SK-N-MC (cell line): ENCODE measurements around the gene MRGPRD.
A peak's percentile ranks its signal among the peaks of the same experiment; 100 is the strongest.

Experiments
- DNase-seq: peaks from one replicate; pipeline ENCODE4 v3.0.0-alpha.2; 2011; ENCODE audit warnings: low read depth, low spot score
- H3K27ac ChIP-seq: fragments of 200-600 bp; sonication (generic); 2 replicates; pipeline ENCODE4 v1.5.1; 2016; ENCODE audit warnings: mixed run types
- H3K36me3 ChIP-seq: fragments of 200-600 bp; sonication (generic); 2 replicates; pipeline ENCODE4 v1.6.1; 2017; ENCODE audit warnings: antibody characterized with exemption, low read length, mixed read lengths; ENCODE audit not compliant: insufficient read depth
- H3K4me3 ChIP-seq: fragments of 200-600 bp; sonication (generic); 2 replicates; pipeline ENCODE4 v1.5.1; 2016
- H3K9ac ChIP-seq: fragments of 200-600 bp; sonication (generic); 2 replicates; pipeline ENCODE4 v1.8.0; 2017; ENCODE audit warnings: mixed run types, mixed read lengths; ENCODE audit not compliant: insufficient read length
- H3K9me3 ChIP-seq: fragments of 200-600 bp; sonication (generic); 2 replicates; pipeline ENCODE4 v1.6.1; 2017; ENCODE audit warnings: low read depth, mild to moderate bottlenecking, antibody characterized with exemption, low read length, moderate library complexity, mixed read lengths
- EZH2 ChIP-seq: fragments of 200-600 bp; sonication (generic); IDR thresholded peaks from one replicate; pipeline ENCODE4 v1.6.1; 2017; ENCODE audit warnings: antibody characterized with exemption
- FOXP2 ChIP-seq: optimal IDR thresholded peaks from 2 replicates; pipeline ENCODE3; 2011; ENCODE audit warnings: mild to moderate bottlenecking, moderate library complexity; ENCODE audit not compliant: insufficient read depth; ENCODE audit errors: extremely low read length, control extremely low read depth
- POLR2AphosphoS5 ChIP-seq: IDR thresholded peaks from 2 replicates; pipeline ENCODE4 v1.6.1; 2012; ENCODE audit warnings: mild to moderate bottlenecking, low read depth, low read length, borderline replicate concordance

Gene MRGPRD

DNA sequence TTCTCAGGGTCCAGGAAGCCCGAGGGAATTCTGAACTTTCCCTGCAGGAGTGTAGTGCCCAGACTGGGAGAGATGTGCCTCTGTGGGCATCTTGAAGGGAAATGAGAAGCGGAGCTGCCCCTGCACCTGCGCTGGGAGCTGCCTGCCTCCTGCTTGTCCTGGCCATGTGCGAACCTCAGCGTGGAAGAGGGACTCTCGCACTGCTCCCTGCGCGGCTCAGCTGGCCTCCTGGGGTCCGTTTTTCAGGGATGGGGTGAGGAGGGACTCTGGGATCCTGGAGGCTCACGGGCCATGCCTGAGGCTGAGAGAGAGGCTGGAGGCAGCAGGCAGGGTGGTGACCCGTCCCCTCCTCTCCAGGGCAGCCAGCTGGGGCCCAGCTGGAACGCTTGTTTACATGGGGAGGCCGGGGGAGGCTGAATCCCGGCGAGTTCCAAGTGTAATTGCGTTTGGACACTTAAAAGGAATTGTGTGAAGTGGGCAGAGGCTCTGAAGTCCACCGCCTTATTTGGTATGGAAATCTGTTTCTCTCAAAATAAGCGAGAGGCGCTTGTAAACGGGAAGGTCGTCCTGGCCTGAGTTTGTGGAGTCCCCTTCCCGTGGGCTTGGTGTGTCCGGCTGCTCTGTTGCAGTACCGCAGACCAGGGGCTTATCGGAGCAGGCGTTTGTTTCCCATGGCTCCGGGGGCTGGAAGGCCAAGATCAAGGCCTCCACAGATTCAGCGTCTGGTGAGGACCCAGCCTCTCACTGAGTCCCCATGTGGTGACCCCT is 33.5 kb upstream of the MRGPRD start:
- DNase-seq = no peak
- Histone ChIP-seq H3K27ac (peak overlapping the region; percentile 71; the same call in 1 of the 2 replicates), H3K4me3 (peak overlapping the region; percentile 73), H3K36me3 (no peaks in the 10 kb centered on the region), H3K9me3 (no peaks in the 10 kb centered on the region), H3K9ac (peak overlapping the region; percentile 37)
- peak; percentile 52 for TF ChIP-seq FOXP2
- TF ChIP-seq EZH2 = no peak

DNA sequence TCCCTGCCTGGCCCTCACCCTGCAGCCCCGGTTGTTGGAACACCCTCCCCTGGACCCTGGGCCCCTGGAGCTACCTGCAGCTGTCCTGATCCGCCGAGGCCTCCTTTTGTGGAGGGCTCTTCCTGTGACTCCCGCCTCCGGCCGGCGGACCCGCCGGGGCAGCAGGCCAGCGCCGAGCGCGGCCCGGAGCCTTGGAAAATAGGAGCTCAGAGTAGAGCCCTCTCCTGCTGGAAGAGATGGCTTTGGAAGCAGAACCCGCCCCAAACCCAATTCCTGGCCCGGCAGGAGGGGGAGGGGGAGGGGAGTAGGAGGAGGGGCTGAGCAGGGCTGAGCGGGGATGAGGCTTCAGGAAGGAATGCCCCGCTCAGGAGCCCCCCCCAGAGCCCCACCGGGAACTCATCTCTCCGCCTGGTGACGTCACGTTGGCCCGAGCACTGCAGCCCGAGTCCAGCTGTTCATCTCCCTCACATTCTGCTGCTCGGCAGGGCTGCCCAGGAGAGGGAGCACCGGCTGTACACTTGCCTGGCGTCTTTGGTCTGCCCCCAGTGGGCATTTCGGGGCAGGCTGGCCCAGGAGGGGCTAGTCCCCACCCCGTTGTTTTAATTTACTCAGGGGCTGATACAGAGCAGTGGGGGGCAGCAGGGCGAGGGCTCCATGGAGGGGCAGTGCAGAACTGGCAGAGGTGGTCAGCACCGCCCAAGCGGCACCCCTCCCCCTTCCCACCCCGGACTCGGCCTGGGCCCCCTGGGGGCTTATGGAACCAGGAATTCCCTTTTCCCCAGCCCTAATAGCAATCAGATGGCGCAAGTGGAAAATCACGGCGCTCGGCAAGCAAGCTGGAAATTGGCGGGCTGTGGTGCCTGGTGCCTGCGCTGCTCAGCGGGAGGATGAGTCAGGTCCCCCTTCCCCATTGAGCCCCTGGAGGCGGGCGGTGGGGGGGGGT is 32.5 kb upstream of the MRGPRD start, which contains the start of gene MRGPRF:
TSS of gene MRGPRF (minus strand) at position 238 of the 943 bp plus-strand sequence. CDS start 3,345 bp downstream, outside the sequence.
- Histone ChIP-seq H3K9ac (peak within 1 kb of the TSS; percentile 47), H3K36me3 (no peaks in the 10 kb centered on the region), H3K4me3 (peak within 1 kb of the TSS; percentile 73), H3K27ac (peak within 1 kb of the TSS; percentile 71; the same call in 1 of the 2 replicates), H3K9me3 (no peaks in the 10 kb centered on the region)
- TF ChIP-seq POLR2AphosphoS5 (no peak), FOXP2 (no peak)
- no peak for DNase-seq

- Histone ChIP-seq H3K36me3 (no peaks in the 10 kb centered on the region), H3K9ac (peak overlapping the region; percentile 47), H3K27ac (peak overlapping the region; percentile 26; the same call in 1 of the 2 replicates), H3K9me3 (no peaks in the 10 kb centered on the region), H3K4me3 (peak overlapping the region; percentile 73)
- no peak for DNase-seq
- TF ChIP-seq FOXP2 = no peak
- no peak for TF ChIP-seq POLR2AphosphoS5
- no peak for TF ChIP-seq EZH2
Measured at GRCh38 chr11:69012092-69013008, 31.6 kb upstream of the MRGPRD start.

DNA sequence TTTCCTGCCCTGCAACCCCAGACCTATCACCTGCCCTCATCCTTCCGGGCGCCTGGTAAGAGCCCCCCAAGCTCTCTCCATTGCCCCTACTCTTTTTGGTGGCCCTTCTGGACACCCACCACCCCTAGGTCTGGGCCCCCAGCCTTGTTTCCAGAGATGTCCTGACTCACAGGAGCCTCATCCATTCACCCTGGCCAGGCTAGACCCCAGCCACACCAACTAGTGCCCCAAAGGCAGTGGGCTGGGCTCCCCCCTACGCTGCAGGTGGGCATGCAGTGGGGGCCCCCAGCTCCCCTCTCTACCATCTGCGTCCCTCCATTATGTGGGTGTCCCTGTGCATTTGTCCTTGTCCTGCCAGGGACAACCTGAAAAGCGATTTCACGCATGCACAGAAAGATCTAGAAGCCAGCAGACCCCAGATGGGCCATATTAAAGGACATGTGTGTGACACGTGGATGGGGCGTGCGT is 30.9 kb upstream of the MRGPRD start:
- no peak for TF ChIP-seq POLR2AphosphoS5
- TF ChIP-seq FOXP2 = no peak
- no peak for TF ChIP-seq EZH2
- H3K9me3 ChIP-seq = no peaks in the 10 kb centered on the region
- no peak overlapping the region for H3K9ac ChIP-seq
- no peak overlapping the region for H3K4me3 ChIP-seq
- H3K36me3 ChIP-seq = no peaks in the 10 kb centered on the region
- no peak for DNase-seq
- no peak overlapping the region for H3K27ac ChIP-seq

DNA sequence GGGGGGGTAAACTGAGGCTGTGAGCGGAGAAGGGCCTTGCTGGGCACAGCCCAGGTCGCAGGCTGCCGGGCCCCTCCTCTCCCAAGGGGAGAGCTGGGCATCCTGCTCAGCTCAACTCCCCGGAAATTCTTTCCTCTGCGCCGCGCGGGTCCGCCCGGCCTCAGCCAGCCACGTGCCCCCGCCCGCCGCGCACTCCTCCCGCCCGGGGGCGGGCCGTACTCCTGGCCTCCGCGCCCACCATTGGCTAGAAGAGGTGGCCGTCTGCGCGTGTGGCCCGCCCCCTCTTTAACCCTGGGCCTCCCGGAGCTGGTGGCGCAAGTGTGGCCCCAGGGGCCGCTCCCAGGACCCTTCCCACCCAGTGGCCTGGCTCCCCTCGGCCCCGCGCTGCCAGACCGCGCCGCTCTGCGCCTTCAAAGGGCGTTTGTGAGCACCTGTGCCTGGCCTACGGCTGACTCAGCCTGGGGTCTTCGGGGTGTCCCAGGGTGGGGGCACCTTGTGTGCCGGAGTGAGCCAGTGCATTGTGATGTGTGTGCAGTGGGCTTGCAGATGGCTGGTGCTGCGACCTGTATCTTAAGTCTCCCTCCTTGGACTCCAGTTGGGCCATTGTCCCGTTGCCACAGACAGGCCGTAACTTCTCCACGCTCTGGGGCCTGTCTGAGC is 30.3 kb upstream of the MRGPRD start:
- H3K9me3 ChIP-seq = no peaks in the 10 kb centered on the region
- H3K9ac ChIP-seq = no peak overlapping the region
- no peak for DNase-seq
- TF ChIP-seq FOXP2 (no peak), EZH2 (no peak), POLR2AphosphoS5 (no peak)
- H3K27ac ChIP-seq = no peak overlapping the region
- H3K36me3 ChIP-seq = no peaks in the 10 kb centered on the region
- no peak overlapping the region for H3K4me3 ChIP-seq

DNA sequence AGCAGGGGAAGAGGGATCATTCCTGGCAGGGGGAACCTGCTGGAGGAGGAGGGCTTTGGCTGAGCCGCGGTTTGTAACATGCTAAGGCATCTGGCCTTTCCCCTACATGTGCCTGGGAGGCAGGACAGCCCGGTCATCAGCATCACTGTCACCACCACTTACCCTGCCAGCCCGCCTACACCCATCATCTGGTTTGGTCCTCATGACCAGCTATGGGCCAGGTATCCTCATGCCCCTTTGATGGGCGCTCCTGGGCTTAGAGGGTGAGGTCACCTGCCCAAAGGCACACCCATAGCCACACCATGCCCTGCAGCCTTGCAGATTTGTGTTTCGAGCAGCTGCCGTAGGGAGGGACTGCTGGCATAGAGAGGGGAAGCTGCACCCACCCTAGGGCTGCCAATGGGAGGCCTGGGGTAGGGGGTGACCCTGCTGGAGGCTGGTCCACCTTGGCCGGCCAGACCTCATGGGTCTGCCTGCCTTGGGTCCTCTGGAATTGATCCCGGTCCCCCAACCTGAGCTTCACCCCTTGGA is 29.6 kb upstream of the MRGPRD start:
- Histone ChIP-seq H3K36me3 (no peaks in the 10 kb centered on the region), H3K4me3 (no peak overlapping the region), H3K9ac (no peak overlapping the region), H3K27ac (peak overlapping the region; percentile 60; the same call in 1 of the 2 replicates), H3K9me3 (no peaks in the 10 kb centered on the region)
- TF ChIP-seq FOXP2 = no peak
- no peak for TF ChIP-seq POLR2AphosphoS5
- no peak for TF ChIP-seq EZH2
- DNase-seq = no peak

GRCh38 chr11:69009441-69010211 is 28.8 kb upstream of the MRGPRD start:
- no peaks in the 10 kb centered on the region for H3K9me3 ChIP-seq
- TF ChIP-seq EZH2 = no peak
- TF ChIP-seq POLR2AphosphoS5 = no peak
- peak overlapping the region; percentile 60; the same call in 1 of the 2 replicates for H3K27ac ChIP-seq
- no peaks in the 10 kb centered on the region for H3K36me3 ChIP-seq
- no peak overlapping the region for H3K4me3 ChIP-seq
- DNase-seq = no peak
- no peak overlapping the region for H3K9ac ChIP-seq
